DMS 273 treated with DMSO at 0.1 percent for 48 hours (cell line): ENCODE results near the gene NOP16.
A peak's percentile ranks its signal among the peaks of the same experiment; 100 is the strongest.

Source experiments
- DNase-seq: peaks from one replicate; lab custom pipeline; 2025; lab: John Stamatoyannopoulos, UW

The NOP16 gene, protein sequence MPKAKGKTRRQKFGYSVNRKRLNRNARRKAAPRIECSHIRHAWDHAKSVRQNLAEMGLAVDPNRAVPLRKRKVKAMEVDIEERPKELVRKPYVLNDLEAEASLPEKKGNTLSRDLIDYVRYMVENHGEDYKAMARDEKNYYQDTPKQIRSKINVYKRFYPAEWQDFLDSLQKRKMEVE

DNA sequence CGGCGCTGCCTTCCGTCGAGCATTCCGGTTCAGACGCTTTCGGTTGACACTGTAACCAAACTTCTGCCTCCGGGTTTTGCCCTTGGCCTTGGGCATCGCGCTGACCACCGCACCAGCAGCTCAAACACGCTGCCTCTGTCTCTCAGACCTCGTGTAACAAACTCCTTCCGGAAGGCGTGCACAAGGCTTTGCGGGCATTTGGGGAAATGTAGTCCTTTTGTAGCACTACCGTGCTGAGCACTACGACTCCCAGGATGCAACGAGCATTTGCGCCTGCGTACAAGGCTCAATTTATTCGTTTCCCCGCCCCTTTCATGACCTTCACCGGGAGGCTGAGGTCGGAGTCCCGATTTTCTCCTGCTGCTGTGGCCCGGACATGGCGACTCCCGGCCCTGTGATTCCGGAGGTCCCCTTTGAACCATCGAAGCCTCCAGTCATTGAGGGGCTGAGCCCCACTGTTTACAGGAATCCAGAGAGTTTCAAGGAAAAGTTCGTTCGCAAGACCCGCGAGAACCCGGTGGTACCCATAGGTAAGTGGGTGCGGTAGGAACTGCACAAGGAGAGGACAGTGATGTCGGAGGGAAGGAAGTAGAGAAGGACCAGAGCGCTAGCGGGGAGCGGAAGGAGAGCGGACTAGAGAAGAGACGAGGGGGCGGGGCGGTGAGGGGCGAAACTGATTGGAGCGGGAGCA, at the start of gene NOP16, which contains the start of gene HIGD2A:
TSS of gene NOP16 (minus strand) at position 155 of the 691 bp plus-strand sequence. CDS start at position 96, 59 bp downstream.
TSS of gene HIGD2A (plus strand) at position 308 of the 691 bp plus-strand sequence. CDS start at position 377, 69 bp downstream.
- peak; percentile 99 for DNase-seq

DNA sequence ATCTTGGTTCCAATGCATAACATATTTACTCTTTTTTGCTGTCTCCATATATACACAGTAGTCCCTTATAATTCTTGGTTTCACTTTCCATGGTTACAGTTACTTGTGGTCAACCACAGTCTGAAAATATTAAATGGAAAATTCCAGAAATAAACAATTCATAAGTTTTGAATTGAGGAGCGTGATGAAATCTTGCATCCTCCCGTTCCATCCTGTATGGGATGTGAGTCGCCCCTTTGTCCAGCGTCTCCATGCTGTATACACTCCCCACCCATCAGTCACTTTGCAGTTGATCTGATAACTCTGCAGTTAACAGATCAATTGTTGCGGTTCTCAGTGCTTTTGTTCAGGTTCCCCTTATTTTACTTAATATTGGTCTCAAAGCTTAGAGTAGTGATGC, 48.3 kb upstream of the NOP16 start:
- DNase-seq: no peak

DNA sequence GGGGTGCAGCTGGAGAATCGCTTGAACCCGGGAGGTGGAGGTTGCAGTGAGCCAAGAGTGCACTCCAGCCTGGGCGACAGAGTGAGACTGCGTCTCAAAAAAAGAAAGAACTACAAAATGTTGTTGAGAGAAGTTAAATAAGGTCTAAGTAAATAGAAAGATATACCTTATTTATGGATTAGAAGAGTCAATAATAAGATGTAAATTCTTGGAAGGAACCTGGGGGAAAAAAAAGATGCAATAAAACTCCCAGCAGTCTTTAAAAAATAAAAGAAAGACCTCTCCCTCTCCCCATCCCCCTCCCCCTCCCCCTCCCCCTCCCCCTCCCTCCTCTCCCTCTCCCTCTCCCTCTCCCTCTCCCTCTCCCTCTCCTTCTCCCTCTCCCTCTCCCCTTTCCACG, 44.3 kb upstream of the NOP16 start:
- no peak for DNase-seq

DNA sequence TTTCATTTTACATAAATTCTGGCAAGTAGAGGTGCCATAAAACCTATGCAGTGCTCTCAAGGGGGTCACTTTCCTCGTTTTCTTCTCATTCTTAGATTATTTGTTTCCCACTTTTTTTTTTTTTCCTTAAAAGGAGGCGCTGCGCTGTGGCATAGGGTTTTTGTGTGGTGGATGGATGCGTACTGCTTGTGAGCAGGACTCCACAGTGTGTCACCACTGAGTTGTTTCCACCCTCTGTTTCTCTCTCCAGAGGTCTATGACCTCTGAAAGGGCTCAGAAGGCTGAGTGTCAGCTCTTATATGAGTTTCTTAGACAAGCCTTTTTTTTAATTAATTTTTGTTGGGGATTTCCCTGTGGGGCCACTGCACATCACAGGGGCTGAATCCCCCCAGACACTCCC, 41.6 kb upstream of the NOP16 start:
- DNase-seq: no peak

DNA sequence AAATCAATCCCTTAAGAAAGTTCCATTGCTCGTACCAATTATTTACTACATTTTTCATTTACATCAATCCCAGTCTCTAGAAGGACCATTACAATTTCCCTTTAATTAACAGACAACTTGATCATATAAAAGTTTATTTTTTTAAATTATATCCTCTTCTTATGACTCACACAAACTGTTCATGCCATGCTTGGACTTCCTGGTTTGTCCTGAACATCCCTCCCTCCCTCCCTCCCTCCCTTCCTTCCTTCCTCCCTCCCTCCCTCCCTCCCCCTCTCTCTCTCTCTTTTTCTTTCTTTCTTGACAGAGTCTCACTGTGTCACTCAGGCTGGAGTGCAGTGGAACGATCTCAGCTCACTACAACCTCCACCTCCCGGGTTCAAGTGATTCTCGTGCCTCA, 39.6 kb upstream of the NOP16 start:
- no peak for DNase-seq

DNA sequence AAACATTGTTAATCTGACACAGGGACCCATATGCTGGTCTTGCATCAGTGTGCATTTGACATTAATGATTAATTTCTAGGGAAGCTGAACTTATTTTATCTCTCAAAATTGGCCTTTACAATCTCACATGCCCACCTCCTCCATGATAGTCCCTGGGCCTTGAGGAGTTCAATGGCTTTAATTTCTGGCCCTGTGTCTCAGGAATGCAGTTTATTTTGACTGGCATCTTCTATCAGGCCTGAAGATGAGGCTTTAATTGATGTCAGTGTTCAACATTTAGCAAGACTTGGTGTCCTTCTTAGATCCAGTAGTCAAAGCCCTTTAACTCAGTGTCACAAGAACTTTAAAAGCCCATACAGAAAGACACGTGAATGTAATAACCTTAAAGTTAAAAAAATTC, 38.5 kb upstream of the NOP16 start:
- no peak for DNase-seq

DNA sequence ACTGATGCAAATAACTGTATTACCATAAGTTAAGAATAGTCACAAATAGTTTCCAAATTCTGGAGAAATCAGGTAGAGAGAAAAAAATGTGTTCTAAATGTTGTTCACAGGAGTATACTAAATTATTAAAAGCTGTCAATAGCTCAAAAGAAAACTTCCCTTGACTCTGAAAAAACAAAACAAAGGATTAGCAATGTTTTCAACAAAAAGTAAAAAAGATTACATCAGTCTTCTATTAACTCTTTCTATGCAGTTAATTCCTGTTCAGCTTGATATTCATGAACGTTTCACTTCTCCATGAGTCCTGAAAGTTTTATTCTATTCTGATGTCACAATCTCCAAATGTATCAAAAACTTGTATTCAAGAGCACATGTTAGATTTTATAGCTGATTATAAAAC, 37.4 kb upstream of the NOP16 start:
- DNase-seq: no peak

DNA sequence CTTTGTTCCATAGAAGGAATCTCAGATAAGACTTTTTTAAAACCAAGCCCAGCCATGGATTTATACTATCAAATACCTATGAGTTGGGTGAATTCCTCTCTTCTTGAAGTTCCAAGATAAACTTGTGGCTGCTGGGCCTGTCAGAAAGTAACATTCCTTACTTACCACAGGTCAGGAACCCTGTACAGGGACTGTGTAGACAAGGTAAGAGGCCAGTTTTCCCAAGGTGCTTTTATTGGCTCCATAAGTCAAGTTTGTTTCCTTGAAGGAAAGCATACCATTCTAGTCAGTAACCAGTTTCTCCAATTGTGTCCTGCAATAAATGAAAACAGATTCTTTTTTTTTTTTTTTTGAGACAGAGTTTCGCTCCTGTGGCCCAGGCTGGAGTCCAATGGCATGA, 36.7 kb upstream of the NOP16 start:
- no peak for DNase-seq

DNA sequence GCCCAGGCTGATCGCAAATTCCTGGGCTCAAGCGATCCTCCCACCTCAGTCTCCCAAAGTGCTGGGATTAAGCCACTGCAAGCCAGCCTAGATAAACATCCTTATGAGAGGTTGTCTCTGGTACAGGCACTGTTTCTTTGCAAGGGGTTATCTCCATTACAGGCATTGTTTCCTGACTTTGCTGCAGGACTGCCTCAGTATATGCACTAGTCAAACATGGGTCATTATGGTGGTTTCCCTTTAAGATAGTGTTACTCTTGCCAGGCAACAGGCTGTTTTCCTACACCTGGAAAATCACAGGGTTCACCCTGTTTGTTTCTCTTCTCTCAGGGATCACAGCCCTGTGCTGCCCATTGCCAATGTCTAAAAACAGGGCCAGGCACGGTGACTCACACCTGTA, 35.8 kb upstream of the NOP16 start:
- no peak for DNase-seq

DNA sequence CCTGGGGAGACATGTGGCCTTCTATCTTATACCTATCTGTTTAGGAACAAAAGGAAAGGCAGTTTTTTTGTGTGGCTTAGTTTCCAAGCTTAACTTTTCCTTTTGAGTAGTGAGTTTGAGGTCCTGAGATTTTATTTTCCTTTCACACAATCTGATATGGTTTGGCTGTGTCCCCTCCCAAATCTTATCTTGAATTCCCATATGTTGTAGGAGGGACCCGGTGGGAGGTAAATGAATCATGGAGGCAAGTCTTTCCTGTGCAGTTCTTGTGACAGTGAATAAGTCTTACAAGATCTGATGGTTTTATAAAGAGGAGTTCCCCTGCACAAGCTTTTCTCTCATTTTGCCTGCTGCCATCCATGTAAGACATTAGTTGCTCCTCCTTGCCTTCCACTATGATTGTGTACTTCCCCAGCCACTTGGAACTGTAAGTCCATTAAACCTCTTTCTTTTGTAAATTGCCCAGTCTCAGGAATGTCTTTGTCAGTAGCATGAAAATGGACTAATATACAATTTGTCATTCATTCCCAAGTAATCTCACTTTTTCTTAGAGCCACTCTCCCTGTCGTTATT, 32.7 kb upstream of the NOP16 start:
- DNase-seq: no peak

DNA sequence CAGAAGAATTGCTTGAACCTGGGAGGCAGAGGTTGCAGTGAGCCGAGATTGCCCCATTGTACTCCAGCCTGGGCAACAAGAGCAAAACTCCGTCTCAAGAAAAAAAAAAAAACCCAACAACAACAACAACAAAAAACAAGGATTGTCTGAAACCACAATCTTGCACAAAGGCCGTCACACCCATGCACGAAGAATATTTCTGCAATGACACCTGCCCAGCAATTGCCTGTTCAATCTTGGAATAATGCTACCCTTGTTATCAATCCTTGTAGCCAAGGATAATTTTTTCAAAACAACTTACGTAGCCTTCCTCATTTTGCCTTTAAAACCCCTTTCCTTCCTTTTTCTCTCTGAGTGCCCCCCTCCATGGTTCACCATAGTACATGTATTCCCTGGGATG, 31.7 kb upstream of the NOP16 start:
- DNase-seq: no peak

DNA sequence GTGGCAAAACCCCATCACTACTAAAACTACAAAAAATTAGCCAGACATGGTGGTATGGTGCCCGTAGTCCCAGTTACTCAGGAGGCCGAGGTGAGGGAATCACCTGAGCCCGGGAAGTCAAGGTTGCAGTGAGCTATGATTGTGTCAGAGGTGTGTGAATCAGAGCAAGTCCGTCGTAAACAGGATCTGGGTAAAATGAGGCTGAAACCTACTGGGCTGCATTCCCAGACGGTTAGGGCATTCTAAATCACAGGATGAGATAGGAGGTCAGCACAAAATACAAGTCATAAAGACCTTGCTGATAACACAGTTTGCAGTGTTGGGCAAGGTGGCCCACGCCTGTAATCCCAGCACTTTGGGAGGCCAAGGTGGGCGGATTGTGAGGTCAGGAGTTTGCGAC, 29.9 kb upstream of the NOP16 start:
- DNase-seq: no peak

DNA sequence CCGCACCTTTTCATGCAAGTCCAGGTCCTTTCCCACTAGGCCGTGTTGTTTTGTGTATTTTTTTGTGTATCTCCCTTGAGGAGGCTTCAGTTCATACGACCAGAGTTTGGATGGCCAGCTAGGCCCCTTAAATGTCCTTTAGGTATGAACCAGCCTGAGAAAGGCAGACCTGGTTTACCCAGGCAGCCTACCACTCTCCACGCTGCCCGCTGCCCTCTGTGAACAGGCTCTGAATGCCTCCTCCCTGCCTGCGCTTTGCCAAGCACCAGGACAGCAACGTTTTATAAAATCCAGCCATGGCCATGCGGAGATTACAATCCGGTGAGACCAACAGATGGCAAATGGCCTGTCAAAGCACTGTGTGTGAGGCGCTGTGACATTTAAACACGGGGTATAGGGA, 28.6 kb upstream of the NOP16 start:
- DNase-seq: no peak

DNA sequence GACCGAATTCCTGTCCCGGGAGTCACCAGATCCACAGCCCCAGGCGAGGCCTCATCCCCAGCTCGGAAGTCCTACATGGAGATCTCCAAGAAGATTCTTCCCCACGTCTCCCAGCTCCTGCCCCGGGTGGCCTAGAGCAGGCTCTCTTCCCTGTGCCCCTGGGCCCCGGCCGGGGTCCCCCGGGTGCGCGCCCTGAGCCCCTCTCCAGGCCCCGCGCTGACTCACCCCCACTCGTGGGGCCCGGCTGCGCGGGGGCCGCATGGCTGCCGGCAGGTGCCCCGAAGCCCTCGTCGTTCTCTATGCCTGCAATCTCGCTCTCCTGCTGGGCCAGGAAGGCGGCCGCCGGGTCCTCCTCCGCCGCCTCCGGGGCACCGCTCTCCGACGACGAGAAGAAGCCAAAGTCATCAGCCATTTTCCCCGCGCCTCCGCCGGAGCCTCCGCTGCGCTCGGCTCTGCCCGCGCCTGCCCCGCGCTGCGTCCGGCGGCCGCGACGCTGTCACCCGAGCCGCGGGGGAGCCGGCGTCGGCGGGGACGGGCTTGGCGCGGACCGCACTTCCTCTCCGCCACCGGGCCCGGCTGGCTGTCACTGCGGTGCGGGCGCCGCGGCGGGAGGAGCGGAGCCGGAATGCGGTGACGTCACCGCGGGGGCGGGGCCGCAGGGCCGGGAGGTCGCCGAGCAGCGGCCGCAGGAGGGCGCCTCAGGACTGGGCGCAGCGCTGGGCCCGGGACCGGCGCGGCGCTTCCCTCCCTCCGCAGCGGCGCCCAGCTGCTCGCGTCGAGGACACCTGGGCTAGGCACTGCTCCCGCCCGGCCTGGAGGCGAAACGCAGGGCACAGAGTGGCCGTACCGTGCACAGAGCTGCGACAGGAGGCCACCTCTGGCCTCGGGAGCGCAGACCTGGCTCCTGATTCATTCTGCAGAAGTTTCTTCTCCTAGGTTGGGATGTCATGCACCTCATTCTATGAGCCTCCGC, 27.8 kb upstream of the NOP16 start, which contains the start of gene CLTB:
TSS of gene CLTB (minus strand) at position 588 of the 973 bp plus-strand sequence. CDS start at position 412, 176 bp downstream.
- peak; percentile 65 for DNase-seq

DNA sequence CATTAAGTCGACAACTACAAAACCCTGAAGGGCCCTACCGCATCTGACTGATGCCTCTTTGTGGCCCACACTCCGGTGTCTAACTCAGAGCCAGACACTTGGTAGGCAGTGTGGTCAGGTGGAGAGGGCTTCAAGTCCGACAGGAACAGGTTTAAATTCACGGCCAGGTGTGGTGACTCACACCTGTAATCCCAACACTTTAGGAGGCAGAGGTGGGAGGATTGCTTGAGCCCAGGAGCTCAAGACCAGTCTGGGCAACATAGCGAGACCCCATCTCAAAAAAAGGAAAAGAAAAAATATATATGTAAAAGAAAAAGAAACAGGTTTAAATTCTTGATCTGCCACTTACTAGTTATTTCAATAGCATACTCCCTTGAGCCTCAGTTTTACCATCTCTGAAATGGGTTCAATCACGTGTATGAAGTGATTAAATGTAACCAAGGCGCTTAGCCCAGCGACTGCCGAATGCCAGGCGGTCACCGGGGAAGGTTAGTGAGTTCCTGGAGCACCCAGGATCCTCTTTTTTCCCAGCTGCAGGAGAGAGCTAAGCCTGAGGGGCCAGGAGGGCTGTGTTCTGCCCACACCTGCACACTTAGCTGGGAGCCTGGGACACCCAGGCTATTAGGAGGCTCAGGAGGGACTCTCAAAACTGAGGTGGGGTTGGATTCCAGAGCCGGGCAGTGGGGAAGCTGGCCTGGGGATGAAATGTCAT, 27.0 kb upstream of the NOP16 start:
- no peak for DNase-seq

DNA sequence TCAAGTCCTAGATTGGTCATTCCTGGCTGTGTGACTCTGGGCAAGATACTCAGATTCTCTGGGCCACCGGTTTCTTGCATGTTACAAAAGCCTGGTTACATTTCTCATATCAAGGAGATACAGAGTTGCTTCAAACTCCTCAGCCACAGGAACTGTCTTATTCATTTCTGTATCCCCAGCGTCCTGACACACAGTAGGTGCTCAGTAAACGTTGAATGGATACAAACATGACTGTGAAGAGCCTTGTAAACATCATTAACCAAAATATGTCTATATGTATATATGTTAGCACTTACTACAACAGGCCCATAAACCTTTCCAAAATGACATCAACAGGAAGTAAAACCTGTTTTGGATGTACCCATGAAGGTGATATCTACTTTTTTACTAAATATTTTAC, 26.3 kb upstream of the NOP16 start:
- no peak for DNase-seq

DNA sequence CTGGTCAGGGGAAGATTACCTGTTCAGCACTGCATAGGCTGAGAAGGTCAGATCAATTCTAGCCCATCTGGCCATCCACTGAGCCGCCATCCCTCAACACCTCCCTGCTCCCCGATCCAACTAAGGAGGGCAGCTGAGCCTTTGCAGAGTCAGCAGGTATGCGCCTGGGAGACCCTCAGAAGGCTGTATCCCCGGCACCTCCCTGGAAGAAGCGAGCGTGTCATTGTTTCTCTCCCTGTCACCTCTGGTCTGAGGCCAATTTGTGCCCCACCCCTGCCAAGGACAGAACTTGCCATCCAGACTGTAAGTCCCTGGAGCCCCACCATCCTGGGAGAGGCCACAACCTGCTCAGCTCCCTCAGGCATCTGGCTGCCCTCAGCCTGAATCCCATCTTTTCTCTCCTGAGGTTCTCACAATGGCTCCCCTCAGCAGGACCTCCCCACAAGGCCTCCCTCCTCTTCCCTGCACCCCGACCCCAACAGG, 25.4 kb upstream of the NOP16 start:
- no peak for DNase-seq

DNA sequence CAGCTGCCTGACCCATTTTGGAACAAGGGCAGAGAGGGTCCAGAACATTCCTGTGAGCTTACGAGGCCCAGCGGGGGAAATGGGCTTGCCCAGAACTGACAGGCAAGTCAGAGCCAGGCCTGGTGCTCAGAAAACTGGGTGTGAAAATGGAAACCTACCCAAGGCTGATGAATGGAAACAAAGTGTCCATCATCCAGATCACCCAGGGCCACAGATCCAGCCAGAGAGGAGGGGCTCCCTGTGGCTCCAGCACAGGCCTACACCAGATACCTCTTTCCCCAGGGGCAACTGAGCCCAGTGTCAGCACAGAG, 24.8 kb upstream of the NOP16 start:
- DNase-seq: no peak

DNA sequence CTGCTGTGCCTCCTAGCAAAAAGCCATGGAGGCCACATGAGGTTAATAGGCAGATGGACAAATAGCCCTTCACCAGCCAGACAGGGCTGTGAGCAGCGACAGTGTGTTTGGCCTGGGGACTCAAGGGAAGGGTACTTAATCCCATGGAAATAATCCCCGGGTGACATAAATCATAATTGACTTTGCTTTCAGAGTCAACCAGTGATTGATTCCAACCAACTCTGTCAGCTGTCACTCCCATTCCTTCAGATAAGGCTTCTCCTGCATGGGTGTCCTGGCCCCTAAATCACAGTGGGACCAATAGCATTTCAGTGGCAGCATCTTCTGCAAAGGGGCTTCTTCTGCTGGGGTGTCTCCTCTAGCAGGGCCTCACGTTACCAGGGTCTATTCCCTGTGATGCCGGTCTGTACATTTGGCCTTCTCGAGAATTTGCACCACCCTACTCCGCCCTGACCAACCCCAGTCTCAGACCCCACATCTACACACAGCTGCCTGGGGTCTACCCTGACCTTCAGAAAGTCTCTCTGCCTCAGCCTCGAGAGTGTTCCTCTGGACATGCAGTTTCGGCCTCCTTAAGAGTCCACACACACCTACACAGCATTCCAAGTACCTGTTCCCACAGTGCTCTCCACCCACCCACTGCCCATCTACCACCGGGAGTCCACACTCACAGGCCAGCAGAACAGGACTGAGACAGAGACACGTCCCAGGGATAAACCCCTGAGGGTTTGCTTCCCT, 24.3 kb upstream of the NOP16 start:
- no peak for DNase-seq

DNA sequence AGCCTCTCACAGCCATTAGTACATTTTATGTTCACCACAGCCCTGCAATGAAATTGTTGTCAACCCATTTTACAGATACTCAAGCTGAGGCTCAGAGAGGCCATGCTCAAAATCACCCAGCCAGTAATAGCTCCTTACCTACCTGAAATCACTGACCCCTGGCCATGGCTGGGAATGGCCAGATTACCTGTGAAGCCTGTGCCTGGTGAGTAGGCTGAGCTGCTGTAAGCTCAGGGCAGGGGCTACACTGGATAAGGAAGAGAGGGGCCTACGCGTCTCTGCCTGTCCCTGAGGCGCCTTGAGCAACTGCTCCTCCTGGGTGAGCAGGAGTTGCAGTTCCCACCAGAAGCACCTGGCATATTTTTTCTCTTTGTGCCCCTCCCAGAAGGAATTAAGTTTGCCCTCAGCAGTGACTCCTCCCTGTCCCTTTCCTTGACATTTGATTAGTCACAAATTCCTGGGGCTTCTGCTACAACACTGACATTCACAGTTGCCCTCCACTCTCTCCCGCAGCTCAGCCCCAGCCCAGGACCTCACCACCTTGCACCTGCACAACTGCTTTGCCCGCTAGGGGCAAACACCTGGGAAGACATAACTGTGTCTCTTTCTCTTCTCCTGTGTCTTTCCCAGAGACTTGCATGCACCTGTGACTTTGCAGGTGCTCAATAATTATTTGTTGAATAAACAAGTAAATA, 22.2 kb upstream of the NOP16 start:
- no peak for DNase-seq
